ENCODE results near the gene PFKFB2.

GRCh38 chr1:207129053-207129452, 76.0 kb downstream of the PFKFB2 start:
- TF ChIP-seq SUZ12 (IDR thresholded peaks at IDR 0.05; ENCODE audit: extremely low read depth, insufficient read depth, insufficient read length) (no peak), ZNF274 (IDR thresholded peaks at IDR 0.05; ENCODE audit: low read depth, low read length) (no peak), YY1 (IDR thresholded peaks at IDR 0.05; ENCODE audit: insufficient read depth, insufficient read length) (no peak)

Measured in NT2/D1 (cell line).